ENCODE results near the gene SELP. TPM values are rescaled to one million over a fixed set of nuclear protein-coding genes. Genes with fewer than 3 reads are reported as not detected.

SELP gene
- total and polyA plus RNA-seq, 4 donors: 9.3 to 13.0 (median 11.7) TPM

DNA sequence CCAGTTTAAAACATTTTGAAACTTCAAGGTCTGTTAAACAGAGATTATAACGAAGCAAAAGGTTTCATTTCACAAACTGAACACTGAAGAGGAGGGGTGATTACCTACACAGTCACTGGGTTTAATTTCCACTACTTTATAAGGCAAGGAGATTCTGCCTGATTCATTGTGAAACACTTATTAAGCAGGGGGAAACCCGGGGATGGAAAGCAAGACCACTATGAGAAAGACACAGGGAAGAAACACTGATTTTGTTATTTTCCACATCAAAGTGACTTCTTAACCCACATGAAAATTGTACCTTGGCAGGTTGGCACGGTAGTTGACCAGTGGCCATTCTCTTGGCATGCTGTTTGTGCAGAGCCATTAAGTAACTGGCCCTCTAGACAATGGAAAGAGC is 35.5 kb downstream of the SELP start:
- Histone ChIP-seq H3K9ac (ENCODE audit: insufficient read depth in 1 of 2, low read length in 2 of 2) (no peak overlapping the region), H3K4me1 (ENCODE audit: control insufficient read depth in 5 of 5, insufficient read depth in 5 of 5, low read length in 5 of 5) (no peaks in the 10 kb centered on the region), H3K4me3 (no peak overlapping the region), H3K27ac (ENCODE audit: low read depth in 1 of 2, low read length in 1 of 2) (no peak overlapping the region), H3K9me3 (ENCODE audit: control insufficient read depth in 4 of 4, insufficient read depth in 3 of 4, low read length in 3 of 4) (no peaks in the 10 kb centered on the region), H3K36me3 (ENCODE audit: control insufficient read depth in 4 of 4, insufficient read depth in 4 of 4, low read length in 4 of 4) (no peaks in the 10 kb centered on the region), H3K27me3 (ENCODE audit: control insufficient read depth in 3 of 3, insufficient read depth in 3 of 3, low read length in 2 of 3) (no peaks in the 10 kb centered on the region)
- ATAC-seq (ENCODE audit: insufficient read depth, low FRiP score): no peak
- TF ChIP-seq, protein P1, sequence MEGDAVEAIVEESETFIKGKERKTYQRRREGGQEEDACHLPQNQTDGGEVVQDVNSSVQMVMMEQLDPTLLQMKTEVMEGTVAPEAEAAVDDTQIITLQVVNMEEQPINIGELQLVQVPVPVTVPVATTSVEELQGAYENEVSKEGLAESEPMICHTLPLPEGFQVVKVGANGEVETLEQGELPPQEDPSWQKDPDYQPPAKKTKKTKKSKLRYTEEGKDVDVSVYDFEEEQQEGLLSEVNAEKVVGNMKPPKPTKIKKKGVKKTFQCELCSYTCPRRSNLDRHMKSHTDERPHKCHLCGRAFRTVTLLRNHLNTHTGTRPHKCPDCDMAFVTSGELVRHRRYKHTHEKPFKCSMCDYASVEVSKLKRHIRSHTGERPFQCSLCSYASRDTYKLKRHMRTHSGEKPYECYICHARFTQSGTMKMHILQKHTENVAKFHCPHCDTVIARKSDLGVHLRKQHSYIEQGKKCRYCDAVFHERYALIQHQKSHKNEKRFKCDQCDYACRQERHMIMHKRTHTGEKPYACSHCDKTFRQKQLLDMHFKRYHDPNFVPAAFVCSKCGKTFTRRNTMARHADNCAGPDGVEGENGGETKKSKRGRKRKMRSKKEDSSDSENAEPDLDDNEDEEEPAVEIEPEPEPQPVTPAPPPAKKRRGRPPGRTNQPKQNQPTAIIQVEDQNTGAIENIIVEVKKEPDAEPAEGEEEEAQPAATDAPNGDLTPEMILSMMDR (IDR thresholded peaks at IDR 0.05; ENCODE audit: control extremely low read depth, extremely low read depth): no peak
- 72 to 78% methylated on average over 3 of the region's 3 CpGs for WGBS, 2 donors
- DNase-seq: no peak

DNA sequence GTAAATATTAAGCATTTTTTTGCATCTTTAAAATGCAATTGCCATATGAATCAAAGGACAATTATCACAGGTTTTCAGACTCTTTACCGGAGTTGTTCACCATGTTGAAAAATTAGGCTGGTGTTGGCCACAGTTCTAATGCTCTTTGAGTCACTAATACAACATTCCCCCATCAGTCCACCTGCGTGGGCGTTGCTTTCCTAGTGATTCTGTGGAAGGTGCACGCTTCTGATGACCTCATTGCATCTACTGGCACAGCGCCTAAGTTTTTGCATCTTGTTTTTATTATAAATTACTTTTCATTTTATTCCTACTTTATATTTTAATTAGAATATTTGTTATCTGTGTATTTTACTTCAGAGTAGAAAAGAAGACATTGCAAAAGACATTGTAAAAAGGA is 39.0 kb downstream of the SELP start:
- no peak for DNase-seq
- Histone ChIP-seq H3K9ac (ENCODE audit: insufficient read depth in 1 of 2, low read length in 2 of 2) (no peak overlapping the region), H3K9me3 (ENCODE audit: control insufficient read depth in 4 of 4, insufficient read depth in 3 of 4, low read length in 3 of 4) (no peaks in the 10 kb centered on the region), H3K27me3 (ENCODE audit: control insufficient read depth in 3 of 3, insufficient read depth in 3 of 3, low read length in 2 of 3) (peaks cover 0 to 4% (median 0%) of the 10 kb centered on the region in 3 donors), H3K36me3 (ENCODE audit: control insufficient read depth in 4 of 4, insufficient read depth in 4 of 4, low read length in 4 of 4) (no peaks in the 10 kb centered on the region), H3K4me3 (no peak overlapping the region), H3K4me1 (ENCODE audit: control insufficient read depth in 5 of 5, insufficient read depth in 5 of 5, low read length in 5 of 5) (peaks cover 0 to 2% (median 0%) of the 10 kb centered on the region in 5 donors), H3K27ac (ENCODE audit: low read depth in 1 of 2, low read length in 1 of 2) (no peak overlapping the region)
- TF ChIP-seq, protein P1 (IDR thresholded peaks at IDR 0.05; ENCODE audit: control extremely low read depth, extremely low read depth): no peak
- 91 to 97% methylated on average over 5 of the region's 5 CpGs for WGBS, 2 donors
- ATAC-seq (ENCODE audit: insufficient read depth, low FRiP score): no peak

DNA sequence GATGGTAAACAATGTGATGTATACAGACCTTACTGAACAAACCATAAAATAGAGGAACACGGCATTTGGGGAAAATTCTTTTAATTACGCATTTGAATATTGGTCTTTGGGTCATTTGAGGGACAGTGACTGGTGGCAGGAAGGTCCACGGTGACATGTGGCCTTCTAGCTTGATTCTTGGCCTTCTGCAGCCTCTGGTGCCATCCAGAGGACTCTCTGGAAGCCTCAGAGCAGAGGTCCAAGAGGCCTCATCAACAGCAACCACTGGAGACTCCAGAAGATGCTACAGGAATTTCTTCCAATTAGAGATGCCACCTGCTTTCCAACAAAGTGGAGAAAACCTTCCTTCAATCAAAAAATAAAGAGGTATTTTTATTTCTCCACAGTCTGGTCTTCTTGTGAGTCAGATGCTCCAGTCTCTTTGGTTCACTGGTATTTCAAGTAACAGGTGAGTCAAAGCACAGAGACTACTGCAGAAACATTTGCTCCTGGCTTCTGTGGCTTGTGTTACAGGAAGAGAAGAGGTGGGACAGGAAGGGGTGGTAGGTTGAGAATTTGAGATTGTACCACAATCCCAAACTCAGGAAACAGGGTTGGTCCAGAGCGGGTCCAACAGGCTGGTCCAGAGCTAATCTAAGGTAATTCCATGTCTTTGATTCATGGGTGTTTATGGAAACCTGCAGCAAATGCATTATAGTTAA is 41.0 kb downstream of the SELP start:
- no peaks in the 10 kb centered on the region for H3K36me3 ChIP-seq (ENCODE audit: control insufficient read depth in 4 of 4, insufficient read depth in 4 of 4, low read length in 4 of 4)
- WGBS, 2 donors: 77 to 79% methylated on average over 4 of the region's 4 CpGs
- TF ChIP-seq, protein P1 (IDR thresholded peaks at IDR 0.05; ENCODE audit: control extremely low read depth, extremely low read depth): no peak
- H3K27ac ChIP-seq (ENCODE audit: low read depth in 1 of 2, low read length in 1 of 2): no peak overlapping the region
- H3K27me3 ChIP-seq (ENCODE audit: control insufficient read depth in 3 of 3, insufficient read depth in 3 of 3, low read length in 2 of 3): peaks cover 0 to 18% (median 0%) of the 10 kb centered on the region in 3 donors
- DNase-seq (no peak), ATAC-seq (ENCODE audit: insufficient read depth, low FRiP score) (no peak)
- peaks cover 0 to 2% (median 0%) of the 10 kb centered on the region in 5 donors for H3K4me1 ChIP-seq (ENCODE audit: control insufficient read depth in 5 of 5, insufficient read depth in 5 of 5, low read length in 5 of 5)
- no peak overlapping the region for H3K9ac ChIP-seq (ENCODE audit: insufficient read depth in 1 of 2, low read length in 2 of 2)
- no peaks in the 10 kb centered on the region for H3K9me3 ChIP-seq (ENCODE audit: control insufficient read depth in 4 of 4, insufficient read depth in 3 of 4, low read length in 3 of 4)
- no peak overlapping the region for H3K4me3 ChIP-seq

Measured in lung (tissue), 12 donors.